GM19467 (cell line): ENCODE measurements around the gene MADD.

ENCODE experiments used
- ATAC-seq: cut with Tn5 transposase; IDR thresholded peaks from one replicate; pipeline ENCODE4 v1.9.1; 2021; ENCODE audit warnings: mild to moderate bottlenecking, moderate library complexity; ENCODE audit not compliant: unreplicated experiment

Gene MADD

GRCh38 chr11:47355283-47356128, 85.6 kb downstream of the MADD start:
- no peak for ATAC-seq

GRCh38 chr11:47356129-47356997, 86.4 kb downstream of the MADD start:
- no peak for ATAC-seq

GRCh38 chr11:47356998-47357329, 87.0 kb downstream of the MADD start:
- no peak for ATAC-seq

GRCh38 chr11:47357985-47358730, 88.2 kb downstream of the MADD start:
- no peak for ATAC-seq

GRCh38 chr11:47358731-47359051, 88.8 kb downstream of the MADD start:
- no peak for ATAC-seq

- ATAC-seq: no peak
Measured at GRCh38 chr11:47359162-47359561, 89.2 kb downstream of the MADD start.

GRCh38 chr11:47359586-47359985, 89.7 kb downstream of the MADD start:
- ATAC-seq: no peak

GRCh38 chr11:47360341-47360740, 90.4 kb downstream of the MADD start:
- no peak for ATAC-seq

- no peak for ATAC-seq
Measured at GRCh38 chr11:47361419-47361818, 91.5 kb downstream of the MADD start.

- no peak for ATAC-seq
Measured at GRCh38 chr11:47366020-47366490, 96.1 kb downstream of the MADD start.

GRCh38 chr11:47369676-47370075, 99.7 kb downstream of the MADD start:
- ATAC-seq: no peak

- no peak for ATAC-seq
Measured at GRCh38 chr11:47372422-47372821, 102.5 kb downstream of the MADD start.

- ATAC-seq: no peak
Measured at GRCh38 chr11:47373876-47374719, 104.2 kb downstream of the MADD start.

GRCh38 chr11:47374720-47375019, 104.7 kb downstream of the MADD start:
- ATAC-seq: no peak

GRCh38 chr11:47375020-47375419, 105.1 kb downstream of the MADD start:
- ATAC-seq: no peak

- ATAC-seq: no peak
Measured at GRCh38 chr11:47375546-47376085, 105.7 kb downstream of the MADD start.

- ATAC-seq: no peak
Measured at GRCh38 chr11:47376107-47376524, 106.2 kb downstream of the MADD start.

GRCh38 chr11:47376525-47377371, 106.8 kb downstream of the MADD start:
- ATAC-seq: no peak

- ATAC-seq: no peak
Measured at GRCh38 chr11:47377571-47378009, 107.7 kb downstream of the MADD start.
